Measurements from ENCODE around the gene ATP2C2.

DNA sequence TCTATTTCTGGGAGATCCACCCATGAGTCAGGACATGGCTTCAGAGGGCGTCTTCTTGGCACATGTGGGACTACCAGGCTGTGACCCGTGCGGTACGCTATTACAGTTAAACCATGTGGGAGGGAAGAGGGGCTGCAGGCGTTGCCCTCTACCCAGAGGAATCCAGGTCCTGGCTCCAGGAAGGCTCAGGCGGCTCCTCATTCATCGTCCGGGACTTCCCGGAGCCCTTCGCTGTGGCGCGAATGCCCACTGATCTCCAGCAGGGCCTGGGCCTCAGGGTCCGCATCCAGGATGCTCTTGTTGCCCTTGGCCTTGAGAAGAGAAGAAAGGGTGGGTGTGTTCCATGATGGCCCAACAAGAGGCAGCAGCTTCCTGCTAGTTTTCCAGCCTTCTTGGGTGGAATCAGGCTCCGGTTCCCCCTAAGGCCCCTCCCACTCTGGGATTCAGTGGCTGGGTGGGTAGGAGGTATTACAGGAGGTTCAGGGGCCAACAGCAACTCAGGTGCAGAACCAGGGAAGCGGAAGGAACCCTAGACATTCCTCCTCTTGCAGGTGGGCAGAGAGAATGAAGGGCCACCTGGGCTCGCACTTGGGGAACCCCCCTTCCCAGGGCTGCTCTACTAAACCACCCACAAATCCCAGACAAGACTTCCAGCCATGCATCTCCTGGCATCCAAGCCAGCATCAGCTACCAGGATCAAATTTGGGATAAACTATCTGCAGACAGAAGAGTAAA, 111.5 kb downstream of the ATP2C2 start:
- TF ChIP-seq, protein P1, sequence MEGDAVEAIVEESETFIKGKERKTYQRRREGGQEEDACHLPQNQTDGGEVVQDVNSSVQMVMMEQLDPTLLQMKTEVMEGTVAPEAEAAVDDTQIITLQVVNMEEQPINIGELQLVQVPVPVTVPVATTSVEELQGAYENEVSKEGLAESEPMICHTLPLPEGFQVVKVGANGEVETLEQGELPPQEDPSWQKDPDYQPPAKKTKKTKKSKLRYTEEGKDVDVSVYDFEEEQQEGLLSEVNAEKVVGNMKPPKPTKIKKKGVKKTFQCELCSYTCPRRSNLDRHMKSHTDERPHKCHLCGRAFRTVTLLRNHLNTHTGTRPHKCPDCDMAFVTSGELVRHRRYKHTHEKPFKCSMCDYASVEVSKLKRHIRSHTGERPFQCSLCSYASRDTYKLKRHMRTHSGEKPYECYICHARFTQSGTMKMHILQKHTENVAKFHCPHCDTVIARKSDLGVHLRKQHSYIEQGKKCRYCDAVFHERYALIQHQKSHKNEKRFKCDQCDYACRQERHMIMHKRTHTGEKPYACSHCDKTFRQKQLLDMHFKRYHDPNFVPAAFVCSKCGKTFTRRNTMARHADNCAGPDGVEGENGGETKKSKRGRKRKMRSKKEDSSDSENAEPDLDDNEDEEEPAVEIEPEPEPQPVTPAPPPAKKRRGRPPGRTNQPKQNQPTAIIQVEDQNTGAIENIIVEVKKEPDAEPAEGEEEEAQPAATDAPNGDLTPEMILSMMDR (IDR thresholded peaks at IDR 0.05): no peak
- no peak for TF ChIP-seq POLR2A (IDR thresholded peaks at IDR 0.05)
